Stimulated activated naive CD8-positive, alpha-beta T cell treated with anti-CD3 and anti-CD28 coated beads, Interleukin-15, Interleukin-2, amounts not matched to agents 100 U/mL and 50 U/mL, for 24 hours (primary cell): Measurements from ENCODE around the gene CFAP92.
A peak's percentile ranks its signal among the peaks of the same experiment; 100 is the strongest.

Experiments
- ATAC-seq: fragments of 150-1000 bp; cut with Tn5 transposase; one replicate; pipeline ENCODE4 v1.10.0; 2021
- DNase-seq: peaks from one replicate; pipeline ENCODE4 v3.0.0; 2021

The CFAP92 gene

DNA sequence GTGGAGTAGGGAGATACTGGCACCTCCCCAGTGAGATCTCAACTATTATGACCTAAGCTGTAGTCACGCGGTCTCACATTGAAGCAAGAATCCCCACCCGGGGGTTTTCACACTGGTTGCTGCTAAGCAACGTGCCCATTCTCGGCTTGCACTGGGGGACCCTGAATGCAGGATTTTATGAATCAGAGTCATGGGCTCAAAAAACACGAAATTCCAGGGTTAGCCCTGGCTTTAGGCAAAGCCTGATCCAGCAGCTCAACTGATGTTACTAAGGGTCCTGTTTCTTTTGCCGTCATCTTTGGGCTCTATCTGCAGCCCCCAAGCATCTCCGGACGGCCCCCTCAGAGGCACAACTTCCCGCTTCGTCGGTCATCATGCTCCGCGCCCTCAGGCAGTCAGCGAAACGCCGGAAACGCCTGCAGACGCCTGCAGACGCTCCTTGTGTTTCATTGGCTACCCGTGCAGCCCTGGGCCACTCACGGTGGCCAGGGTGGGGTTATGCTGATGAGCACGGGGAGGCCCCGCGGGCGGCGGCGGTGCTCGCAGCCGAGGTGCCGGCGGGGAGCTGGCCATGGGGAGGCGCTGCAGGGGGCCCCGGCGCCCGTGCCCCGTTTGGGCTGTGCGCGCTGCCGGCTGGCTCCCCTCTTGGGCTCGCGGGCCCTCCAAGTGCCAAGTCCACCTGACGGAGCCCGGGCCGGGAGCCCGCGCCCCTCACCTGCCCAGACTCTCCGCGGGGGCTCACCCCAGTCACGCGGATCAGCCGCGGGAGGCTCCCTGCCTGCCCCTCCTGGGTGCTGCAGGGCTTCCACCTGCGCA lies 33.1 kb upstream of the CFAP92 start:
- ATAC-seq = peak; percentile 100
- peak; percentile 92 for DNase-seq

DNA sequence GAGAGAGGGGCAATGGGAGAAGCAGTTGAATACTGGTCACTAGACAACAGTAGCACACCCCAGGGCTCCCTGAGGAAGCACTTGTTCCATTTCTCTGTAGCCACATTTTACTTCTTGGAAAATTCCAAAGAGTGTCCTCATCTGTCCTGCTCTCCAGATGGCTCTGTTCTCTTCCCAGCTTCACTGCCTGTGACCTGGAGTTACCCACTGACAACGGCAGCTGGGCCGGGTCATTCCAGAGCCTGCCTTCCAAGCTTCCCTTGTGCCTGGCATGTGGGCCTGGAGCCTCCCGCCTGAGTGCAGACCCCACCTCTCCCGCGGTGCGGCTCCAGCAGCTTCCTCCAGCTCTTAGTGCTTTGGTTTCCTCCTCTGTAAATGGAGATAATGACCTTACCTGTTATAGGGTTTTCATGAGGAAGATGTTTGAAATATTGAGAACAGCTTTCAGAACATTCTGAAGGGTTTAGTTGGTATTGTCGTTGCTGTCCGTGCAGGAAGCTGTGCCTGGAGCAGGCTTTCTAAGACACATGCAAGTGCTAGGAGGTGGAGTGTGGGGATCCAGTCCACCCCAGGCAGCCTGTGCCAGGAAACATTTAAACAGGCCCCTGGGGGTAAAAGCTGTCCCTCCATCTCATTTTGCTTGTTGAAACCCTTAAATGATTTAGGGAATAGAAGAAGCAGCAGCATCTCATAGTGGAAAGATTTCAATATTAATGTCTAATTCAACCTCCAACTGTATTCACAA lies 32.0 kb upstream of the CFAP92 start:
- no peak for DNase-seq
- no peak for ATAC-seq

DNA sequence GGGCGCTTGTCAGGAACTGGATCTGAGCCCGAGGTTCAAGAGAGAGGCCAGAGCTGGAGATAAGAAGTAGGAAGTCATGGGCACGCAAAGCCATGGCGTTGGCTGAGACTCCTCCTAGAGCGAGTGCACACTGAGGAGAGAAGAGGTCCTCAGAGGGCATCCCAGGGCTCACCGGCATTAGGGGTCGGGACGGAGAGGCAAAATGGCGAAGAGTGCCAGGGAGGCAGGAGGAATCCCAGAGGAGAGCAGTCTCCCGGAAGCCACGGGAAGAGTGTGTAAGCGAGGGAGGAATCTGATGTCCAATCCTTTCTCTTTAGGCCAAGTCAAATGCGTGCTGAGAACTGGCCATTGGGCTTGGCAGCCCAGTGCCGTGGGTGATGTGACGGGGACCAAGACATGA lies 31.2 kb upstream of the CFAP92 start:
- ATAC-seq = no peak
- DNase-seq = no peak

DNA sequence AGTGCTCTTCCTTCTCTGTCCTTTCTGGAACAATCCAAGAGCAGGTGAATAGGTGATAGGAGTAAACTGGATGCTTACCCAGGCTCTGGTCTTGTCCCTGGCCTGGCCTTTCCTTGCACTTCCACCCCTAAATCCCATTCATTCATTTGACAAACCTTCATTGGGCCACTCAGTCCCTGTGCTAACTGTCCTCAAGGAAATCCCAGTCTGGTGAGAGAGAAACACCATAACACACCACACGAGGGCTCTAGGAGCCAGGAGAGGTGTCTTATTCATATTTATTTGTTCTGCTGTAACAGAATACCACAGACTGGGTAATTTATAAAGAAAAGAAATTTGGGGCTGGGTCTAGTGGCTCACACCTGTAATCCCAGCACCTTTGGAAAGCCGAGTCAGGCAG lies 30.0 kb upstream of the CFAP92 start:
- ATAC-seq (no peak), DNase-seq (no peak)

DNA sequence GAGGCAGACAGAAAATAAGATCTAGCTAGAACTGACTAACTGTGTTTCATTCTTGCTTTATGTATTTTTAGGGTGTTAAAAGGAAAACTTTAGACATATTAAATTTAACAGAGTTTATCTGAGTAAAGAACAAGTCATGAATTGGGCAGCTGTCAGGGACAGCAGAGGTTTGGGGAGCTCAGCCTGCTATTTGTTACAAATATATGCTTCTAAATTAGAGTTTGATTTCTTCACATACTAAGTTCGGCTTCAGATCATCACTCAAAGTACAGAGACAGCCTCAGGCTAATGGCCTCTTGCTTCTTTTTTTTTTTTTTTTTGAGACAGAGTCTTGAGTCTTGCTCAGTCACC lies 29.1 kb upstream of the CFAP92 start:
- no peak for DNase-seq
- ATAC-seq = no peak

DNA sequence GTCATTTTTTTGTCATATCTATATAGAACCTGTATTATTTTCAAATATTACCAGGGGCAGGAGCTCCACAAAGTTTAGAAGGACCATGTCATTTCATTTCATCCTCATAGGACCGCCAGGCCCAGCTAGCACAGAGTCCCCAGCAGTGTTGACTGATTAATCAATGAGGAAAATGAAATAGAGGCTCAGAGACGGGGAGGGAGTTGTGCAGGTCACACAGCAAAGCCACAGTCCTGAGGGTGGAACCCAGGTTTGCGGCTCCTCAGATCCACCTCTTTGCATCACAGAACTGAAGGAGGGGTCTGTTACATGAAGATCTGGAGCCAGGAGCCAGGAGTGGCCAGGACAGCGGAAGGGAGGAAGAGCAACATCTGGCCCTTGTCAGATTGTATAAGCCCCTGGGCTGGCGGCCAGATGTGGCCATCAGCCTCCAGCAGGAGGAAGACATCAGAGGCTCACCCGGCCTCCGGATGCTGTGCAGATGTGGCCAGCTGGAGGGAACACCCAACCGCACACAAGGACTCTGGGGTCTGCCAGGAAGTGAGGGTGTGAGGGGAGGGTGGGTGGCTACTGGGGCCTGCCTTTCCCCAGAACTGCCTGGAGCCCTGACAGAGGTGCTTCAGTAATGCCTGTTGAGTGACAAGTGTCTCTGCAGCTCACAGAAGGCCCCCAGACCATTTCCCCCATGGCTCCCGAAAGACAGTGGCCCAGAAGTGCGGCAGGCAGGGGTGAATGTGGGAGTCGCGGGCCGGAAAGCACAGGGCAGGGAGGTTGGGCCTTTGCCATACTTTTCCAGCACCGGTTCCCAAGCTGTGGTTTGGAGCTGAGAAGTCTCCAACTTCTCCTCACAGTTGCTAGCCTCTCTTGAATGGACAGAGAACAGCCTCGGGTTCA lies 28.5 kb upstream of the CFAP92 start:
- no peak for ATAC-seq
- DNase-seq = no peak

DNA sequence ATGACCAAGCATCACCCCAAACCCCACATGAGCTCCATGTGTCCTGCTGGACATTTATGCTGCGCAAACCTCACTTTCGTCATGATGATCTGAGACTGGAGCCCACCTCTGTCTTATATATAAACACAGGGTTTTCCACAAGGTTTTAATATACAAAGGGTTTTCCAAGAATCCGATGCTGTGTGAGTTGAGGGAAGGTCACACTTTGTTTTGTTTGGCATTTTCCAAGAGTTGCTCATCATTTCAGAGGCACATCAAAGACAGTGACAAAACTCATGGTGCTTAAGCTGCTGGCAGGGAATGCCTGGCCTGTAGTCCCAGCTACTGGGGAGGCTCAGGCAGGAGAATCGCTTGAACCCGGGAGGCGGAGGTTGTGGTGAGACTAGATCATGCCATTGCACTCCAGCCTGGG lies 27.3 kb upstream of the CFAP92 start:
- no peak for DNase-seq

DNA sequence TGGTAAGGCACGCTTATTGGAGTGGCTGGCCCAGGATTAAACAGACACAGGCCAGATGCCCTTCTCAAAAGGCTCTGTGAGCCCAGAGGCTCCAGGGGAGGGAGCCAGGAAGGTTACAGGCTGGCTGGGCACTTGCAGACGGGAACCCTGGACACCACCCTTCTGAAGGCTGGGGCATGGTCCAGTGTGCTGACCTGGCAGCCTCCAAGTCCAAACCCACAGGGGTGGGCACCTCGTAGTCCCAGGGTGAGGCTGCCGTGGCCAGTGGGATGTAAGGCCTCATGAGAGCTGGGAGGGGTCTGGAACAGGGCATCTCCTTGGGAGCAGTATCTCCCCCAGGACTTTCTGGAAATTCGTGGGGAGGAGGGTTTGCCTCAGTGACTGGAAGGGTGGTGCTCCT lies 26.8 kb upstream of the CFAP92 start:
- no peak for ATAC-seq
- no peak for DNase-seq

More for the DNA sequence above, 27.3 kb upstream of the CFAP92 start:
- ATAC-seq = no peak

DNA sequence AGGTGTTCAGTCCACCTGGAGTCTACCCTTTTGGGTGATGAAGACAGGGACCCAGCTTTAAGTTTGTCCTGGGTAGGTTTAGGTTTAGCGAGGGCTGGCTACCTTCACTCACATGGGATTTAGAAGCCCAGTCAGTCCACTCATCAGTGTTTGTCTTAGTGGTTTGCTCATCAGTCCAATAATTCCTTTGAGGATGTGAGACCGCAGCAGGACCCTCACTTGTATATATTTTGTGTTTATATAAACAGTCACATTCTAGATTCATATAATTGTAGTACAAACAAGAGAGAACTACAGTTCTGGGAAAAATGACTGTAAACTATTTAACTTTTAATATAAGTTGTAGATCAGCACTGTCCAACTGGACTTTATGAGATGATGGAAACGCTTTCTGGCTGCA lies 25.4 kb upstream of the CFAP92 start:
- ATAC-seq = no peak
- no peak for DNase-seq

DNA sequence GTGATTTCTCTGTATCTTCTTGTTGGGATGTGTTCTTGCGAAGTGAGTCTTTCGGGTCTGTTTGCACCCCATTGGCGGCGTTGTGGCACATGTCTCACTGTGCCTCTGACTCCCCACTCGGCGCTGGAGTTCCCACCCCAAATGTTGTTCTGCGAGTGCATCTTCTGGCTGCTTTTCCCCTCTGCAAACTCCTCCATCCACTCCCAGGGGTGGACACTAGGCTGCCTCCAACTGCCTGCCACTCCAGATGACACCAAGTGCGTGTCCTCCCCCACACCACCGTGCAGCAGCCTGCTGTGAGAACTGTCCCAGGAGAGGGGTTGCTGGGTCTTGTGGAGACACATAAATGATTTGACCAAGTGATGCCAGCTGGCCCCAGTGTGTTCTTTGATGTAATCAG lies 24.9 kb upstream of the CFAP92 start:
- DNase-seq (no peak), ATAC-seq (no peak)

DNA sequence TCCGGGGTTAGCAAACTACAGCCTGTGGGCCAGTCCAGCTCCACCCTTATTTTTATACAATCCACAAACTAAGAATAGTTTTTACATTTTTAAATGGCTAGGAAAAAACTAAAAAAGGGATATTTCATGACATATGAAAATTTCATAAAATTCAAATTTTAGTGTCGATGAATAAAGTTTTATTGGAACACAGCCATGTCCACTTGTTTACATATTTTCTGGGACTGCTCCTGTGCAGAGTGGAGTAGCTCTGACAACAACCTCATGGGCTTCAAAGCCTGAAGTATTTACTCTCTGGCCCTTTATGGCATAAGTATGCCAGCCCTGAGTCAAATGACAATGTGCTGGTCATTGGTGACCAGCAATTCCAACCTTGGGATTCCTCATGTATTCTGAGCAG lies 24.4 kb upstream of the CFAP92 start:
- DNase-seq (no peak), ATAC-seq (no peak)

DNA sequence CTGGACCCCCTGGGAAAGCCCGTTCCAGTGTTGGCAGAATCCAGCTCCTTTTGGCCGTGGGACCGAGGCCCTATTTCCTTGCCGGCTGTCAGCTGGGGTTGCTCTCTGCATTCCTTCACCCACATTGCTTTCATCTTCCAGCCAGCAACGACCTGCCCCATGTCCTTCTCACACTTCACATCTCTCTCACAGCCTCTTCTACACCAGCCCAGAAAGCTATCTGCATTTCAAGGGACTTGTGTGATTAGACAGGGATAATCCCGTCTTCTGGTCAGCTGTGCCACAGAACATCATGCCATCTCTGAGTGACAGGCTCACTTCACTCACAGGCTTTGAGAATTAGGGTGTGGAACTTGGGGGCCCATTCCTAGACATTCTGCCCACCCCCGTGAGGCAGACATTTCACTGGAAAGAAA lies 23.6 kb upstream of the CFAP92 start:
- ATAC-seq = no peak
- no peak for DNase-seq

DNA sequence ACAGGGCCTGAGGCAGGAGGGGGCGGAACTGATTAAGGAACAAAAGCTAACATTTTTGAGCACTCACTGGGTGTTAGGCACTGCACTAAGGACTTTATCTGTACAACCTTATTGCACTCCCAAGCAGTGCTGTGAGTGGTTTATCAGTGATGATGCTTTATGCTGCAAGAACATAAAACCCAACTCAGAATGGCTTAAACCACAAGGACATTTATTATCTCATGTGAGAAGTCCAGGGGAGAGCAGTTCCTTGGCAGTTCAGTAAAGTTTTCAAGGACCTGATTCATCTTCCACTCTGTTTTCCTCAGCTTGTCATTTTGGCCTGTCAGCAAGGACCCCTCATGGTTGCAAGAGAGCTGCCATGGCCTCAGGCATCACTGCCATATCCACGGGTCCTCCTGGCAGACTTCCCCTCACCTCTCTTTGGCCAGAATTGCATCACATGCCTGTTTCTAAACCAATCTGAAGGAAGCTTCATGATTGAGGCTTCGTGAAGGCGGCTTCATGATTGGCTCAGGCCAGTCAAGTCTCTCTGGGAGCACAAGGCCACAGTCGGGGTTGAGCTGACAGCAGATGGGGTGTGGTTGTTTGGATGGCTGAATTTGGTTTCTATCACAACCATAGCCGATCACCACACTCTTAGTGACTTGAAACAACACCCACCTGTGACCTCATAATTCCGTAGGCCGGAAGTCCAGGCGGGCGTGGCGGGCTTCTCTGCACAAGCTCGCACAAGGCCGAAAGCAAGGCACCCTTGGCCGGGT lies 23.0 kb upstream of the CFAP92 start:
- DNase-seq = no peak
- ATAC-seq = no peak

DNA sequence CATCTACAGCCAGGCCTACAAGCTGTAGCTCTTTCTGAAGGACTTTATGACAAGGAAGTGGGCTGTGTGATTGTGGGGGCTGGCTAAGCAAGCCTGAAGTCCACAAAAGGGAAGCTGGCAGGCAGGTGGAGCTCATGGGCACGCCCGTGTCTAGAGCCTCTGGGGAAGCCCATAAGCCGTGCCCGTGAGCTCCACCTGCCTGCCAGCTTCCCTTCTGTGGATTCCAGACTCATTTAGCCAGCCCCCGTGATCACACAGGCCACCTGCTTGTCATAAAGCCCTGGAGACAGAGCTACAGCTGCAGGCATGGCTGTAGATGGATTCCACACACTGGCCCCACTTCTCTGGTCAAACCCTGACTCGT lies 22.5 kb upstream of the CFAP92 start:
- DNase-seq (peak; percentile 63), ATAC-seq (peak; percentile 80)

DNA sequence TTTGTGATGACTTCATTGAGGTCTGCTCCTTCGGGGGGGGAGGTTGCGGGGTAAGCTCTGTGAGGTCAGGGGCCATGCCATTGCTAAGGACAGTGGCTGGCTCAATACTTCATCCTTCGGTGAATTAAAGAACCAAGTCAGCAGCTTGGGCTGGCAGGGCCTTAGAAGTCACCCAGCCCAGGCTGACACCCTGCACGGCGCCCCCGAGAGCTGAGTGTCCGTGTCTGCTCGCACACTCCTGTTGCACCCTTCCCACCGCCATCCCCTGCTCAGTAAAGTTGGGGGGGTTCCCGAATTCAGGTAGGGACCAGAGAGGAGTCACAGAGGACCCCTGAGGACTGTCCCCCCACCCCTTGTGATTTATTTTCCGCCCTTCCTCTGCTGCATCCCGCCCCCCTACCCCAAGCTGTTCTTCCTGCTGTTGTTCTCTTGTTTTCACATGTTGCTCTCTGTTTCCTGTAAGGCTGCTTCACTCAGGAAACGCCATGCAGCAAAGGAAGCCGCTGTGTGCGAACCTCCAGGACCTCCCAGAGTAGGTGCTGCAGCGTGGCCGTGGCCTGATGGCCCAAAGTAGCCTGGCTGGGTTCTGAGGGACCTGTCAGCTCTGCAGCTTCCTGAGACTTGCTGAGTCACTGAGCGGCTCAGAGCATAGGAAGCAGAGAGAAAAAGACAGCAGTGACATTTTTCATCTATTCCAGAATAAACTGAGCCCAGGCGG lies 21.7 kb upstream of the CFAP92 start:
- peak; percentile 53 for ATAC-seq
- DNase-seq = peak; percentile 45

DNA sequence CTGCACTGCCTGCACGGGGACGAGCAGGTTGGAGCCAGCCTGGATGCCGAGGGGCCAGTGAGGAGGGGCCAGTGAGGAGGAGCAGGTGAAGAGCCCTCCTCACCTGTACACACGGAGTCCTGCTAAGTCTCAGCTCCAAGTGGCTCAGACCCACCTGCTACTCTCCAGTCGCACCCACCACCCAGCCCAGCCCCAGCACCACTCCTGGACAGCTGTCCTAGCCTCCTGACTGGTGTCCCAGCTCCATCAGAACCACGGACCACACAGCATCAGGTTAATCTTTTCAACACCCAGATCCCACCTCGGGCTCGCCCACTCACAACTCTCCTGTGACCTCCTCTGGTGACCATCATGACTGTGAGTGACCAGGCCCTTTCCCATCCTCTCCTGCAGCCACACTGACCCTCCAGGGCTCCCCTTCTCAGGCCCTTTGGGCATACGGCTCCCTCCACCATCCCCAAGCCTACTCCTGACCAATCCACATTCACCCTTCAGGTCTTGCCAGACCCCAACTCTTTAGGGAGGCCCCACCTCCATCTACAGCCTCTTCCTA lies 21.0 kb upstream of the CFAP92 start:
- DNase-seq = no peak
- ATAC-seq = no peak

DNA sequence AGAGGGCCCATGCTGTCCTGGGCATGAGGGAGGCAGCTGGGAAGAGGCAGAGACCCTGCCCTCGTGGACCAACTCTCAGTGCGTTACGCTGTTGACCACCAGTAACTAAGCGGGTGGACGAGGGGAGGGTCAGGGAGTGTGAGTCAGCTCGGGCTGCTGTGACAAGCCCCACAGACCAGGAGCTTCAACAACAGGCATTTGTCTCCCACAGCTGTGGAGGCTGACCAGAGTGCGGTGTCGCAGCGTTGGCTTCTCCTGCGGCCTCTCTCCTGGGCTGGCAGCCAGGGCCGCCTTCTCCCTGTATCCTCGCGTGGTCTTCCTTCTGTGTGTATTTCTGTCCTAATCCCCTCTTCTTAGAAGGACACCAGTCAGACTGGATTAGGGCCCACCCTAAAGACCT lies 20.3 kb upstream of the CFAP92 start:
- DNase-seq = no peak
- ATAC-seq = no peak

DNA sequence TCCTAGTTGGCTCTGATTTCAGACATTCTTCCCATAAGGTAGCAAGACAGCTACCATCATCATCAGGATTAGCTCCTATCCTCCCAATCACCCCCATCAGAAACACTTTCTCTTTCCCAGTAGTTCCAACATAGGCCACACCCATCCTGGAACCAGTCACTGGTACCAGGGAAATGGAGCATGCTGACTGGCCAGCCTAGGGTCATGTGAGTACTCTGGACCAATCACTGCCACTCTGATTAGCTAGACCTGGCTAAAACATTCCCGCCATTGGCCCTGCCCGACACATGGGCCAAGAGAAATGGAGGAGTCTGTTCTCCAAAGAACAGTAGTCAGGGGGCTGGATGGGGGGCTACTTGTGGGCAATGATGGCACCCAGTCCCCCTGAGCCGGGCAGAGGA lies 19.6 kb upstream of the CFAP92 start:
- ATAC-seq = no peak
- DNase-seq = no peak

DNA sequence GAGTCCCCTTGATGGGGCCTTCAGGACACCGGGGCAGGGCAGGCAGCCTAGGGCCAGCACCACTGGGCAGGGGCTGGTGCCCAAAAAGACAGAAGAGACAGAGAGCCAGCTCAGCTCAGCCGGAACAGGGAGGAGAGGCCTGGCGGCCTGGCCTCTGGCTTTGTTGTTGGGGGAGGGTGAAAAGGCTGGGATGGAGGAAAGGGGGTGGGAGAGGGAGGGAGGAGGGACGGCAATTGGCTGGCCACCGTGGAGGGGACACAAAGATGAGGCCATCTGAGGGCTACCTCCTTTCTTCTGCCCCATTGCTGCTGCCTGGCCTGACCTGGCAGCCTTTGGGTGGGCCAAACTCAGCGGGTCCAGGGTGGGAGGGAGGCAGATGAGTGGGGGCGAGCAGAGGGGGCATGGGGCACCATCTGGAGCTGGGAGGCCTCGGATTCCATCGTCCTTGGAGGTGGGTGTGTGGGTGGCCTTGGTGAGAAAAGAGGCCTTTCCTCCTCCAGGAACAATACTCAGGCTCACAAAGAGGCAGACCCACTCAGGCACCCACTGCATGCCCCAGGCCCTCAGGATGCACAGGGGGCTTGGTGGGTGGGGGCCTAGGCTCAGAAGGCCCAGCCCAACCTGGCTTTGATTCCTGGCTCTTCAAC lies 16.6 kb upstream of the CFAP92 start:
- ATAC-seq = no peak

DNA sequence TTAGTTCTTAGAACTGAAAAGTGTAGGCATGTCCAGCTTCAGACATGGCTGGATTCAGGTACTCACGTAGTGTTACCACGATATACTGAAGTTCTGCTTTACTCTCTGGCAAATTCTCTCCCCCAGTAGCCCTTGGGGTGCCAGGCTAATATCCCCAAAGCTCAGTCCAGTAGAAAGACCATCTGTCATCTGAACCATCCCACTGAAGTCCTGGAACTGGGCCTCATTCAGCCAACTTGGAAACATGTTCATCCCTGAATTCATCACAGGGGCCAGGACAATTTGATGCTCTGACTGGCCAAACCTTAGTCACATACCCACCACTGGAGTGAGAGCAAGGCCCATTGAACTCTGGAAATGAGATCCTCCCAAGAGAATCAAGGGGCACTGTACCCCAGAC lies 15.4 kb upstream of the CFAP92 start:
- ATAC-seq (no peak), DNase-seq (no peak)

More for the DNA sequence above, 16.6 kb upstream of the CFAP92 start:
- DNase-seq = no peak

DNA sequence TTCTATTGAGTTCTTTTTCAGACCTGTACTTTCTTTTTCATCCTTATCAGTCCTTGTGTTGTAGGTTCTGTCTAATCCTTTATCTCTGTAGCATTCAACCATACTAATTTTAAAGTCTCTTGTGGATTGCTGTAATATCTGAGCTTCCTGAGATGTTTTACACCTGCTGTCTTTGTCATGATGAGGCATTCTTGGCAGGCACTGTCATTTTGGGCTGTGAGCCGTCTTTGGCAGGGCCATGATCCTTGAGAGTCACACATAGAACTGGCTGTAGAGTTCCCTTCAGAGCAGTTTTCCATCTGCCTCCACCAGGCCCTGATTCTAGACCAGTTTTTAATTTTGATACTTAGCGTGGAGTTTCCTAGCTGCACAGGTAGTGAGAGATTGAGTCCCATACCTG lies 13.9 kb upstream of the CFAP92 start:
- DNase-seq (no peak), ATAC-seq (no peak)
